Vagina (tissue), 2 donors: Measurements from ENCODE around the gene AKAP10. TPM values are rescaled to one million over a fixed set of nuclear protein-coding genes. Genes with fewer than 3 reads are reported as not detected.
A peak's percentile ranks its signal among the peaks of the same experiment; 100 is the strongest.

Experiments
- DNase-seq, 2 donors: peaks; one replicate each; pipeline ENCODE4 v3.0.0-alpha.2; 2017; ENCODE audit errors: extremely low spot score in 2 of 2
- H3K27ac ChIP-seq: fragments of 200-600 bp; sonication (generic); one replicate; pipeline ENCODE4 v1.5.1; 2019
- H3K27me3 ChIP-seq: fragments of 200-600 bp; sonication (generic); one replicate; pipeline ENCODE4 v1.5.1; 2019
- H3K36me3 ChIP-seq, 2 donors: fragments of 200-600 bp; sonication (generic); one replicate each; pipeline ENCODE4 v1.5.1; 2017 to 2019
- H3K4me1 ChIP-seq: fragments of 200-600 bp; sonication (generic); one replicate; pipeline ENCODE4 v1.5.1; 2019
- H3K4me3 ChIP-seq, 2 donors: fragments of 200-600 bp; sonication (generic); 1 replicate in 1 of 2; 2 replicates in 1 of 2; pipeline ENCODE4 v1.5.1; 2016 to 2019
- H3K9me3 ChIP-seq: fragments of 200-600 bp; sonication (generic); one replicate; pipeline ENCODE4 v1.5.1; 2019
- POLR2A ChIP-seq, 2 donors: fragments of 450-650 bp; IDR thresholded peaks; one replicate each; pipeline ENCODE4 v1.6.1; 2017; ENCODE audit warnings: antibody characterized with exemption in 2 of 2, mild to moderate bottlenecking in 2 of 2, moderate library complexity in 2 of 2
- POLR2AphosphoS5 ChIP-seq, 2 donors: sonication (generic); formaldehyde crosslinking; IDR thresholded peaks; one replicate each; pipeline ENCODE4 v1.9.0; 2017; ENCODE audit warnings: antibody characterized with exemption in 2 of 2, mild to moderate bottlenecking in 2 of 2, low read depth in 1 of 2; ENCODE audit not compliant: insufficient read depth in 1 of 2
- intact Hi-C: fragments of 100-400 bp; cut with DNase I; formaldehyde crosslinking; loops from one replicate; pipeline ENCODE4 v1.15.1; 2023
- total RNA-seq: library from RNA; depleted of rRNA; stranded (reverse); fragments of >200 nt; gene quantifications from one replicate; pipeline ENCODE4 v1.2.3, GENCODE V29; 2016
- TF ChIP-seq, protein P1 (sequence below), 3 experiments: fragments of 450-650 bp in 2 of 3; fragments of 200-600 bp in 1 of 3; sonication (generic) in 1 of 3; IDR thresholded peaks; one replicate each; pipeline ENCODE4 v1.5.1; 2017 to 2019; ENCODE audit warnings: antibody characterized with exemption in 3 of 3, mild to moderate bottlenecking in 2 of 3, moderate library complexity in 2 of 3

Gene AKAP10
- total RNA-seq, 1 donor from 2014 or later, result 23.3 TPM

DNA sequence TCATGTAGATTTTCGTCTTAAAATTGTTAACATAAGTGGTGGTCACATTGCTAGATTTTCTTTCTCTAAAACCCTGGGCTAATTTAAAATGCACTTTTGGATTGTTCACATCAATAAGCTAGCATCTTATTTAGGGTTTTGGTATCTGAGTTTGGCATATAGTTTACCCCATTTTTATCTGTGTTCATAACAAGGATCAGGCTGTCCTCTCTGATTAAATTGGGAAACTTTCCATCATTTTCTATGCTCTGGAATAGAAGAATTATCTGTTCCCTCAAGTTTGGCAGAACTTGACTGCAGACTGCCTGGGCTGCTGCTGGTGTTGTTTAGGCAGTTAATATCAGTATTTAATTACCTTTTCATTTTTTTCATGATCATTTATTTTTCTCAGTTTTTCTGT, 33.3 kb upstream of the AKAP10 start:
- Histone ChIP-seq H3K9me3 (no peaks in the 10 kb centered on the region), H3K4me1 (peaks cover 11% of the 10 kb centered on the region), H3K36me3 (no peaks in the 10 kb centered on the region), H3K4me3 (no peak overlapping the region), H3K27me3 (no peaks in the 10 kb centered on the region), H3K27ac (no peak overlapping the region)
- TF ChIP-seq POLR2AphosphoS5 (IDR thresholded peaks at IDR 0.05; ENCODE audit: insufficient read depth in 1 of 2, low read depth in 1 of 2), result no peak
- TF ChIP-seq, protein P1, sequence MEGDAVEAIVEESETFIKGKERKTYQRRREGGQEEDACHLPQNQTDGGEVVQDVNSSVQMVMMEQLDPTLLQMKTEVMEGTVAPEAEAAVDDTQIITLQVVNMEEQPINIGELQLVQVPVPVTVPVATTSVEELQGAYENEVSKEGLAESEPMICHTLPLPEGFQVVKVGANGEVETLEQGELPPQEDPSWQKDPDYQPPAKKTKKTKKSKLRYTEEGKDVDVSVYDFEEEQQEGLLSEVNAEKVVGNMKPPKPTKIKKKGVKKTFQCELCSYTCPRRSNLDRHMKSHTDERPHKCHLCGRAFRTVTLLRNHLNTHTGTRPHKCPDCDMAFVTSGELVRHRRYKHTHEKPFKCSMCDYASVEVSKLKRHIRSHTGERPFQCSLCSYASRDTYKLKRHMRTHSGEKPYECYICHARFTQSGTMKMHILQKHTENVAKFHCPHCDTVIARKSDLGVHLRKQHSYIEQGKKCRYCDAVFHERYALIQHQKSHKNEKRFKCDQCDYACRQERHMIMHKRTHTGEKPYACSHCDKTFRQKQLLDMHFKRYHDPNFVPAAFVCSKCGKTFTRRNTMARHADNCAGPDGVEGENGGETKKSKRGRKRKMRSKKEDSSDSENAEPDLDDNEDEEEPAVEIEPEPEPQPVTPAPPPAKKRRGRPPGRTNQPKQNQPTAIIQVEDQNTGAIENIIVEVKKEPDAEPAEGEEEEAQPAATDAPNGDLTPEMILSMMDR (IDR thresholded peaks at IDR 0.05), result no peak
- TF ChIP-seq POLR2A (IDR thresholded peaks at IDR 0.05), result no peak
- no peak for DNase-seq
- intact Hi-C loops, result no loop called here

DNA sequence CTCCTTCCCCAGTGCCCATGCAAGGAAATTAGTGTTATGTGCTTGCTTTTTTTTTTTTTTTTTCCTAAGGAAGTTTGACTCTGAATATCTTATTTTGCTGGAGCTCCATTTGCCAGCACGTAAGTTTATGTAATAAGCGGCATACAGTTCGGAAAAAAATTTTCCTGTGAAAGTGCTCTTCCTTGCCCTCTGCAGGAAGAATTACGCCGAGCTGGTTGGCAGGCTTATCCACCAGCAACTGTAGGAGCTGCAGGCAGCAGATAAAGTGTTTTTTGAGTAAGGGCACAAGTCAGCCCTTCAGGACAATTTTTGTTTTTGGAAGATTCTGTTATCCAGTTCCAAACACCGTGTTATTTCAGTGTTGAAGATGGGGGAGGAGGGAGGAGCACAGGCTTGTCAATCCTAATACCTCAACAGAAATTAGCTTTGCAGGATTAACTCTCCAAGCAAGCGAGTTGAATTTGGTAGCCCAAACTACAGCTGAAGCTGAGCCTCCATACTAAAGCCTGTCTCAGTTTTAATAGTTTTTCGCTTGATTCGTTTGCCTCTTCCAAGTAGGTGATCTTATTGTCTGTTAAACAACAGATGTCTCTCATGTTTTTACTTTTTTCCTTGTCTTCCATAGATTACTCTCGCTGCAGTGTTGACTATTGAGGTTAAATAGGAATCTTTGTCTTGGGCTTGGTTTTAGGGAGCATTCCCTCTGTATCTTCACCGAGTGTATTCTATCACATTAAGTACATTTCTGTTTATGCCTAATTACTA, 32.7 kb upstream of the AKAP10 start:
- peak in 1 of 2 donors; percentile 72 for DNase-seq
- peak overlapping the region; percentile 74 for H3K27ac ChIP-seq
- peaks cover 11% of the 10 kb centered on the region for H3K4me1 ChIP-seq
- H3K27me3 ChIP-seq, result no peaks in the 10 kb centered on the region
- H3K36me3 ChIP-seq, result no peaks in the 10 kb centered on the region
- H3K9me3 ChIP-seq, result no peaks in the 10 kb centered on the region
- intact Hi-C loops, result no loop called here
- TF ChIP-seq POLR2AphosphoS5 (IDR thresholded peaks at IDR 0.05; ENCODE audit: insufficient read depth in 1 of 2, low read depth in 1 of 2) (peak in 1 of 2 donors; percentile 42), POLR2A (IDR thresholded peaks at IDR 0.05) (no peak)
- TF ChIP-seq, protein P1 (IDR thresholded peaks at IDR 0.05), result peak in 1 of 3 experiments; percentile 37
- H3K4me3 ChIP-seq, result peak overlapping the region; percentile 72 to 83

DNA sequence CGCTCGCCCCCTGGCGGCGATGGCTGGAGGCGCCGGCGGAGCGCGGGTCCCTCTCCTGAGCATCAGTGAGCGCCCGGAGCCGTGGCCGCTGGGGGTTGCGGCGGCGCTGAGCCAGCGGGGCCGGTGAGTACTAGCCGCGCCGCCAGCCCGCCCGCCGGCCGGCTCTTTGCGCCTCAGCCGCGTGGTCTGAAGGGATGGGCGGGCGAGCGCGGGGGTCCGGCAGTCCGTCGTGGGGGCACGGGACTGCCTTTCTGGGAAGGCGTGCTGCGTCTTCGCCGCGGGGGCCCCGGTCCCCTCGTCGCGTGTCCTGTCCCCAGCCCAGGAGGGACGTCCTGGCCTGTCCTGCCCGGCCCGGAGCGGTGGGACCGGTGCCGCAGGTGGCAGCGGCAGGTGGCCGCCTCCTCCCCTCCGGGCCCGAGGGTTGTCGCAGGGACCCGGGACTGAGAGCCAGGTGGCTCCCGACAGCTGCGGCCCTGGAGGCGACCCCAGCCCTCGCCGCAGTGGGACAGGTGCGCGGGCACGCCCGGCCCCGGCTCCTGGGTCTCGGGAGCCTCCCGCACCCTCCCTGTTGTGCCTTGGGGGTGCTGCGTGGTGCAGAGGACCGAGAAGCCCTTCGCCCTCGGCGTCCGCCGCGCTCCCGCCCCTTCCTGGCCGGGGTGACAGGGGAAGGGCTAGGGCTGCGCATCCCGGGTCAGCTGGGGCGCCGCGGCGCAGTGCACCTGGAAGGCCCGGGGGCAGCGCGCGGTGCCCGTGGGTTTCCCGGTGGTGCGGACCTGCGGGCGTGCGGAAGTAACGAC, 31.9 kb upstream of the AKAP10 start, which contains the start of gene SPECC1:
Gene SPECC1, plus strand, starts transcription at position 58 of the 797 bp plus-strand sequence. CDS start 87,293 bp downstream, outside the sequence.
- peaks cover 11% of the 10 kb centered on the region for H3K4me1 ChIP-seq
- peak within 1 kb of the TSS; percentile 72 to 83 for H3K4me3 ChIP-seq
- peak in 1 of 2 donors; percentile 52 for DNase-seq
- intact Hi-C loops, result no loop called here
- no peaks in the 10 kb centered on the region for H3K36me3 ChIP-seq
- H3K27me3 ChIP-seq, result no peaks in the 10 kb centered on the region
- no peaks in the 10 kb centered on the region for H3K9me3 ChIP-seq
- TF ChIP-seq, protein P1 (IDR thresholded peaks at IDR 0.05), result peak; percentile 75 to 96 (median 86)
- peak in 1 of 2 donors; percentile 34 for TF ChIP-seq POLR2AphosphoS5 (IDR thresholded peaks at IDR 0.05; ENCODE audit: insufficient read depth in 1 of 2, low read depth in 1 of 2)
- no peak for TF ChIP-seq POLR2A (IDR thresholded peaks at IDR 0.05)
- peak within 1 kb of the TSS; percentile 74 for H3K27ac ChIP-seq

DNA sequence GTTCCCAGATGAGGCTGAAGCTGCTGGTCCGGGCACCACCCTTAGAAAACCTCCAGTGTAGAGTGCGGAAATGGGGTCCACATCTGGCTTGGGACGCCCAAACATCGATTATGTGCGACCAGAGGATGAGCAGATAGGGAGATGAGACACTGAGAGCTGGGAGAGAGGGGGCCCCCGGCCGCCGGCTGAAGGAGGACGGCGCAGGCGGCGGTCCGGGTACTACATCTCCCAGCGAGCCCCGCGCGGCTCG, 31.3 kb upstream of the AKAP10 start:
- peak overlapping the region; percentile 74 for H3K27ac ChIP-seq
- TF ChIP-seq, protein P1 (IDR thresholded peaks at IDR 0.05), result no peak
- TF ChIP-seq POLR2AphosphoS5 (IDR thresholded peaks at IDR 0.05; ENCODE audit: insufficient read depth in 1 of 2, low read depth in 1 of 2) (peak in 1 of 2 donors; percentile 45), POLR2A (IDR thresholded peaks at IDR 0.05) (no peak)
- H3K4me1 ChIP-seq, result peaks cover 11% of the 10 kb centered on the region
- H3K36me3 ChIP-seq, result no peaks in the 10 kb centered on the region
- H3K27me3 ChIP-seq, result no peaks in the 10 kb centered on the region
- no peaks in the 10 kb centered on the region for H3K9me3 ChIP-seq
- H3K4me3 ChIP-seq, result peak overlapping the region; percentile 72 to 83
- intact Hi-C loops, result no loop called here
- DNase-seq, result peak in 1 of 2 donors; percentile 83
